Sigmoid colon (tissue), 4 donors: Measurements from ENCODE around the gene TIMM22.

Experiments
- CTCF ChIP-seq, 4 experiments: fragments of 450-650 bp in 3 of 4; fragments of 200-600 bp in 1 of 4; IDR thresholded peaks; one replicate each; pipeline ENCODE4 v1.5.1; 2016 to 2019; ENCODE audit warnings: antibody characterized with exemption in 4 of 4, mild to moderate bottlenecking in 3 of 4, moderate library complexity in 2 of 4
- EP300 ChIP-seq, 4 donors: sonication (generic); formaldehyde crosslinking; IDR thresholded peaks; one replicate each; pipeline ENCODE4 v1.6.1; 2017; ENCODE audit warnings: antibody characterized with exemption in 4 of 4
- POLR2A ChIP-seq, 2 donors: fragments of 450-650 bp; IDR thresholded peaks; one replicate each; pipeline ENCODE4 v1.6.1; 2016; ENCODE audit warnings: antibody characterized with exemption in 2 of 2, mild to moderate bottlenecking in 2 of 2, moderate library complexity in 2 of 2
- POLR2AphosphoS5 ChIP-seq, 4 donors: sonication (generic); formaldehyde crosslinking; IDR thresholded peaks; one replicate each; pipeline ENCODE4 v1.6.1; 2017; ENCODE audit warnings: antibody characterized with exemption in 4 of 4

GRCh38 chr17:1001640-1002411, 4.9 kb downstream of the TIMM22 start:
- no peak for TF ChIP-seq CTCF (IDR thresholded peaks at IDR 0.05)
- no peak for TF ChIP-seq EP300 (IDR thresholded peaks at IDR 0.05)
- no peak for TF ChIP-seq POLR2A (IDR thresholded peaks at IDR 0.05)
- TF ChIP-seq POLR2AphosphoS5 (IDR thresholded peaks at IDR 0.05): no peak
